ENCODE results near the gene GAPDHS.

GAPDHS gene

GRCh38 chr19:35529241-35530218 lies 3.7 kb upstream of the GAPDHS start:
- H3K4me3 ChIP-seq (ENCODE audit: low read length), result no peak overlapping the region
- no peak overlapping the region for H3K9ac ChIP-seq (ENCODE audit: low read length)
- no peak overlapping the region for H3K27ac ChIP-seq (ENCODE audit: low read depth, low read length)
- no peaks in the 10 kb centered on the region for H3K36me3 ChIP-seq (ENCODE audit: control insufficient read depth, insufficient read depth, low read length)
- peaks cover 11% of the 10 kb centered on the region for H3K27me3 ChIP-seq (ENCODE audit: control insufficient read depth, insufficient read depth, low read length)
- H3K4me1 ChIP-seq (ENCODE audit: control insufficient read depth, insufficient read depth, low read length), result no peaks in the 10 kb centered on the region

DNA sequence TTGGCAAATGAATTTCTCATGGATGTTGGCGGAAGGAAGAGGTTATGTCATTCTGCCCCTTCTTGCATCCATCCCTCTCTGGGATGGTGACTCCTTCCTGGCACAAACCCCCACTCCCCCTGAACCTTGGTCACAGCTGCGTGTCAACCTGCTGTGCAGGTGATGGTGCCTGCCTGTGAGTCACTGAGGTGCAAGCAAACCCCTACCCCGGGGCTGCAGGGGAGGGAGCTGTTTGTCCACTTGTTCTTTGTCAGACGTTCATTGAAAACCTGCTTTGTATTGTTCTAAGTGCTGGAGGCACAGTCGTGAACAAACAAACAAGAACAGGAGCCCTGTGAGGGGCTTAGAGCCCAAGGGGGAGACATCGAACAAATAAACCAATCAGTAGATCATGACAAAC lies 2.0 kb upstream of the GAPDHS start:
- Histone ChIP-seq H3K4me3 (ENCODE audit: low read length) (no peak overlapping the region), H3K4me1 (ENCODE audit: control insufficient read depth, insufficient read depth, low read length) (no peaks in the 10 kb centered on the region), H3K27me3 (ENCODE audit: control insufficient read depth, insufficient read depth, low read length) (peaks cover 11% of the 10 kb centered on the region), H3K27ac (ENCODE audit: low read depth, low read length) (no peak overlapping the region), H3K9ac (ENCODE audit: low read length) (no peak overlapping the region), H3K36me3 (ENCODE audit: control insufficient read depth, insufficient read depth, low read length) (no peaks in the 10 kb centered on the region)

DNA sequence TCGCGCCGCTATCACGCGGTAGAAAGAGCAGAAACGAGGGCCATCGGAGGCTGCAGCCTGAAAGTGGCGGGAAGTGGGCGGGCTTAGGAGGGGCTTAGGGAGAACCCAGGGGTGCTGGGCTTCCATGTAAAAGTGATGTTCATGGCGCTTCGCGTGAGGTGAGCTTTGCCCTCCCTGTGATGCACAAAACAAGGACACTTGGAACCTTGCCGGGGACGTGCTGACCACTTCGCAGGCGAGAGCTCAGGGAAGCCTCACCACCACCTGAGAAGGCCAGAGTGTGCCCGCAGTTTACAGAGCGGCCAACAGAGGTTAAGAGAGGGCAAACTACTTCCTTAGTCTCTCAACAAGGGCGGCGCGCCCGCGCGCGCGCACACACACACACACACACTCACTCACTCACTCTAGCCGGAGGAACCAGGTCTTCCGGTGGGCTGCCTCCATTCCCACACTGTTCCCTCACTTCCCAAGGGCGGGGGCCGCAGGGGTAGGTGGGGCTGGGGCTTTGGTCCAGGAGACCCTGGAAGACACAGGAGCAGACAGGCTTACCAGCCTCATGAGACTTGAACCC lies 651 bp downstream of the GAPDHS start:
- peaks cover 16% of the 10 kb centered on the region for H3K27me3 ChIP-seq (ENCODE audit: control insufficient read depth, insufficient read depth, low read length)
- H3K27ac ChIP-seq (ENCODE audit: low read depth, low read length), result no peak overlapping the region
- H3K4me3 ChIP-seq (ENCODE audit: low read length), result no peak overlapping the region
- H3K9ac ChIP-seq (ENCODE audit: low read length), result no peak overlapping the region
- no peaks in the 10 kb centered on the region for H3K4me1 ChIP-seq (ENCODE audit: control insufficient read depth, insufficient read depth, low read length)
- H3K36me3 ChIP-seq (ENCODE audit: control insufficient read depth, insufficient read depth, low read length), result no peaks in the 10 kb centered on the region

- Histone ChIP-seq H3K36me3 (ENCODE audit: control insufficient read depth, insufficient read depth, low read length) (no peaks in the 10 kb centered on the region), H3K4me1 (ENCODE audit: control insufficient read depth, insufficient read depth, low read length) (no peaks in the 10 kb centered on the region), H3K27me3 (ENCODE audit: control insufficient read depth, insufficient read depth, low read length) (peaks cover 16% of the 10 kb centered on the region), H3K4me3 (ENCODE audit: low read length) (no peak overlapping the region), H3K9ac (ENCODE audit: low read length) (no peak overlapping the region), H3K27ac (ENCODE audit: low read depth, low read length) (no peak overlapping the region)
Observed at GRCh38 chr19:35534803-35535480, 1.7 kb downstream of the GAPDHS start.

DNA sequence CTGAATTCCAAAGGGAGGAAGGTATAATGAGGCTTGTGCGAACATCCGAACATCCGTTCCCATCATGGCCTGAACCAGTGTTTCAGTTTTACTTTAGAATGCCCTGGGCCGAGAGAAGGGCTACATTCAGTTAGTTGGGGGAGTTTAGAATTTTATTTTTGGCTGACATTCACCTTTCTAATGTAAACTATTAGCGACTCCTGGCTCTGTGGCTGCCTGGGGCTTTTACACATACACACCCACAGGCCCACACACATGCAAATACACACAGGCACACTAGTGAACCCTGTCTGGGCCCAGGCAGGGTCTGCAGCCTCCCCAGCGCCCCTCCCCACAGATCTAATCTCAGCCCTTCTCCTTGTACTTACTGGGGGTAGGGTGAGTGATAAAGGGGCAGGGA lies 6.1 kb downstream of the GAPDHS start:
- Histone ChIP-seq H3K4me1 (ENCODE audit: control insufficient read depth, insufficient read depth, low read length) (peaks cover under 1% of the 10 kb centered on the region), H3K4me3 (ENCODE audit: low read length) (no peak overlapping the region), H3K9ac (ENCODE audit: low read length) (no peak overlapping the region), H3K36me3 (ENCODE audit: control insufficient read depth, insufficient read depth, low read length) (no peaks in the 10 kb centered on the region), H3K27ac (ENCODE audit: low read depth, low read length) (no peak overlapping the region), H3K27me3 (ENCODE audit: control insufficient read depth, insufficient read depth, low read length) (peaks cover 5% of the 10 kb centered on the region)

DNA sequence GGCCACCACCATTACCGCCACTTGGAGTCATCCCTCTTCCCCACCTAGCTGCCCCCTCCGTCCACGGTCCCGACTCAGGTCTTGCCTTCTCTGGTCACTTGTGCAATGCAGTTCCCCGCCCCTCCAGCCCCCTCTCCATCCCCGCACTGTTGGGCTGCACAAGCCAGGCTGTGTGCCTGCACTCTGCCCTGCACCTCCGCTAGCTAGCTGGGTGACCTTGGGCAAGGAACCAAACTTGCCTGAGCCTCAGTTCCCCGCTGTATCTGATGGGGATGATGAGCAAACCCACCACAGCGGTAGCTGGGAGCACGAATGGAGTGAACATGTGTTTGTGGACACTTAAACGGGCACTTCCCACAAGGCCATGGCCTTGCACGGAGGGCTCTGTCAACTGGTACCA lies 6.6 kb downstream of the GAPDHS start:
- H3K9ac ChIP-seq (ENCODE audit: low read length), result no peak overlapping the region
- no peak overlapping the region for H3K27ac ChIP-seq (ENCODE audit: low read depth, low read length)
- H3K27me3 ChIP-seq (ENCODE audit: control insufficient read depth, insufficient read depth, low read length), result peaks cover 5% of the 10 kb centered on the region
- H3K36me3 ChIP-seq (ENCODE audit: control insufficient read depth, insufficient read depth, low read length), result no peaks in the 10 kb centered on the region
- peaks cover 6% of the 10 kb centered on the region for H3K4me1 ChIP-seq (ENCODE audit: control insufficient read depth, insufficient read depth, low read length)
- no peak overlapping the region for H3K4me3 ChIP-seq (ENCODE audit: low read length)

- no peak overlapping the region for H3K4me3 ChIP-seq (ENCODE audit: low read length)
- H3K36me3 ChIP-seq (ENCODE audit: control insufficient read depth, insufficient read depth, low read length), result no peaks in the 10 kb centered on the region
- H3K9ac ChIP-seq (ENCODE audit: low read length), result no peak overlapping the region
- no peak overlapping the region for H3K27ac ChIP-seq (ENCODE audit: low read depth, low read length)
- peaks cover 5% of the 10 kb centered on the region for H3K27me3 ChIP-seq (ENCODE audit: control insufficient read depth, insufficient read depth, low read length)
- H3K4me1 ChIP-seq (ENCODE audit: control insufficient read depth, insufficient read depth, low read length), result peaks cover 6% of the 10 kb centered on the region
Observed at GRCh38 chr19:35540356-35540927, 7.2 kb downstream of the GAPDHS start.

GRCh38 chr19:35542209-35542608 lies 9.0 kb downstream of the GAPDHS start:
- Histone ChIP-seq H3K36me3 (ENCODE audit: control insufficient read depth, insufficient read depth, low read length) (peaks cover 2% of the 10 kb centered on the region), H3K27me3 (ENCODE audit: control insufficient read depth, insufficient read depth, low read length) (no peaks in the 10 kb centered on the region), H3K27ac (ENCODE audit: low read depth, low read length) (no peak overlapping the region), H3K4me1 (ENCODE audit: control insufficient read depth, insufficient read depth, low read length) (peaks cover 14% of the 10 kb centered on the region), H3K9ac (ENCODE audit: low read length) (no peak overlapping the region), H3K4me3 (ENCODE audit: low read length) (no peak overlapping the region)

DNA sequence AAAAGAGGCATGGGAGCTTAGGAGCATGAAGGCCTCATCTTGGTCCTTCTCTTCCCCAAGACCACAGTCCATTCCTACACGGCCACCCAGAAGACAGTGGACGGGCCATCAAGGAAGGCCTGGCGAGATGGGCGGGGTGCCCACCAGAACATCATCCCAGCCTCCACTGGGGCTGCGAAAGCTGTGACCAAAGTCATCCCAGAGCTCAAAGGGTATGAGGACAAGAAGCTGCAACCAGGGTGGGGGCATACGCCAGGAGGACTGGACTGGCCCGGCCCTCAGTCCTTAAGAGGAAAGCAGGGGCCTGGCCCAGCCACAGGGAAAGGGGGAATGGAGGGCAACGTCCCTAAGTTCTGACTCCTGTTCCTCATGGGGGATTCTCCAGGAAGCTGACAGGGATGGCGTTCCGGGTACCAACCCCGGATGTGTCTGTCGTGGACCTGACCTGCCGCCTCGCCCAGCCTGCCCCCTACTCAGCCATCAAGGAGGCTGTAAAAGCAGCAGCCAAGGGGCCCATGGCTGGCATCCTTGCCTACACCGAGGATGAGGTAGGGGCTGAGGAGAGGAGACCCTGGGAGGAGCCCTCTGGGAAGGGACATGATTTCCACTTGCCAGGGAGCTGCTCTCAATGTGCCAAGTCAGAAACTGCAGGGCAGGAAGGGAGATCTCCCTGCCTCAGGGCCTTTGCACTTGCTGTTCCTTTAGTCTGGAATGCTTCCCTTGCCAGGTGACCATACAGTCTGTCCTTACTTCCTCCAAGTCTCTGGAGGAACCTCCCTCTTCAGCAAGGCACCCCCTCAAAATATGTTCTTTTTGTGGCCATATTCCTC lies 10.2 kb downstream of the GAPDHS start:
- H3K9ac ChIP-seq (ENCODE audit: low read length), result no peak overlapping the region
- no peak overlapping the region for H3K27ac ChIP-seq (ENCODE audit: low read depth, low read length)
- no peak overlapping the region for H3K4me3 ChIP-seq (ENCODE audit: low read length)
- no peaks in the 10 kb centered on the region for H3K27me3 ChIP-seq (ENCODE audit: control insufficient read depth, insufficient read depth, low read length)
- peaks cover 14% of the 10 kb centered on the region for H3K4me1 ChIP-seq (ENCODE audit: control insufficient read depth, insufficient read depth, low read length)
- H3K36me3 ChIP-seq (ENCODE audit: control insufficient read depth, insufficient read depth, low read length), result peaks cover 7% of the 10 kb centered on the region

DNA sequence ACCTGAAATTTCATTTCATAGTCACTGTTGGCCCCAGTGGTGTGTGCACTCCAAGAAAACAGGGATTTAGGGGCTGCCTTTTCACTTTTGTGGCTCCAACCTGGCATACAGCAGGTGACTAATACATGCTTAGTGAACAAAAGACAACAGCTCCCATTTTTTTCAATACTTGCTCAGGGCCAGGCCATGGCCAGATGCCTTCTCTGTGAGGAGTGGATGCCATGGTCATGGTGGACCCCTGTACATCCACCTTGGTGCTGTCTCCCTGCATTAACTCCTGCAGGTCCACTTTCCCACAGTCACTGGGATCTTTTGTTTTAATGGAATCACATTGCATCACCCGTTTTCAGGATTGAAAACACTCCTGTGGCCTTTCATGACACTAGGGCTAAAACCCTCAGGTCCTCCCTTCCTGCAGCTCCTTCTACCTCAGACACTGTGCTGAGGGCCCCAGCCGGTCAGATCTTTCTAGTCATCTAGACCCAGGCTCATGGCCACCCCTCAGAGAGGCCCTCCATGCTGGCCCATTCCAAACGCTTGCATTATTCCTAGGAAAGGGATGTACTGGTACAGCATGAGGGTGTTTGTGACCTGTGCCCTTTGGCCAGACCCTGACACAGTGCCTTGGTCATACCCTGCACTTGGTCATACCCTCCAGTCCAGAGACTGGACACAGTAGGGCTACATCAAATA lies 11.0 kb downstream of the GAPDHS start:
- peaks cover 7% of the 10 kb centered on the region for H3K36me3 ChIP-seq (ENCODE audit: control insufficient read depth, insufficient read depth, low read length)
- H3K4me1 ChIP-seq (ENCODE audit: control insufficient read depth, insufficient read depth, low read length), result peaks cover 14% of the 10 kb centered on the region
- H3K27me3 ChIP-seq (ENCODE audit: control insufficient read depth, insufficient read depth, low read length), result no peaks in the 10 kb centered on the region
- H3K9ac ChIP-seq (ENCODE audit: low read length), result no peak overlapping the region
- H3K27ac ChIP-seq (ENCODE audit: low read depth, low read length), result no peak overlapping the region
- H3K4me3 ChIP-seq (ENCODE audit: low read length), result peak overlapping the region; percentile 92

GRCh38 chr19:35545001-35545854 lies 12.0 kb downstream of the GAPDHS start, which contains the start of gene TMEM147:
Gene TMEM147, plus strand, starts transcription at chr19:35545626. Its CDS starts 114 bp downstream, at chr19:35545740.
- Histone ChIP-seq H3K27me3 (ENCODE audit: control insufficient read depth, insufficient read depth, low read length) (no peaks in the 10 kb centered on the region), H3K4me3 (ENCODE audit: low read length) (peak within 1 kb of the TSS; percentile 92), H3K4me1 (ENCODE audit: control insufficient read depth, insufficient read depth, low read length) (peaks cover 14% of the 10 kb centered on the region), H3K9ac (ENCODE audit: low read length) (peak within 1 kb of the TSS; percentile 80), H3K27ac (ENCODE audit: low read depth, low read length) (peak within 1 kb of the TSS; percentile 82), H3K36me3 (ENCODE audit: control insufficient read depth, insufficient read depth, low read length) (peaks cover 7% of the 10 kb centered on the region)
